Tibial nerve (tissue), 4 donors: ENCODE data around the gene KRIT1.
"Not testable (repeated sequence)": the region's sequence is repeated elsewhere in the genome, so short reads cannot be mapped to it uniquely, and the experiment has no call there.

ENCODE experiments used
- CTCF ChIP-seq, 5 experiments: fragments of 200-600 bp in 3 of 5; fragments of 450-650 bp in 2 of 5; sonication (generic) in 3 of 5; IDR thresholded peaks; one replicate each; pipeline ENCODE4 v1.5.1; 2016 to 2019; ENCODE audit warnings: antibody characterized with exemption in 5 of 5, mild to moderate bottlenecking in 3 of 5, moderate library complexity in 2 of 5
- EP300 ChIP-seq, 2 donors: sonication (generic); formaldehyde crosslinking; IDR thresholded peaks; one replicate each; pipeline ENCODE4 v1.6.1; 2017; ENCODE audit warnings: antibody characterized with exemption in 2 of 2, mild to moderate bottlenecking in 1 of 2
- POLR2A ChIP-seq, 2 donors: fragments of 450-650 bp; IDR thresholded peaks; one replicate each; pipeline ENCODE4 v1.6.1; 2017; ENCODE audit warnings: antibody characterized with exemption in 2 of 2, mild to moderate bottlenecking in 2 of 2, moderate library complexity in 2 of 2

- TF ChIP-seq POLR2A, CTCF, EP300 (IDR thresholded peaks at IDR 0.05): not testable (repeated sequence)
Observed at GRCh38 chr7:92169529-92169928, 76.2 kb downstream of the KRIT1 start.
